Amygdala (tissue), 56 donors: ENCODE data around the gene GPX4.

Experiments
- DNase-seq, 56 donors: peaks; one replicate each; lab custom pipeline; 2025; lab: John Stamatoyannopoulos, UW

GPX4 gene

DNA sequence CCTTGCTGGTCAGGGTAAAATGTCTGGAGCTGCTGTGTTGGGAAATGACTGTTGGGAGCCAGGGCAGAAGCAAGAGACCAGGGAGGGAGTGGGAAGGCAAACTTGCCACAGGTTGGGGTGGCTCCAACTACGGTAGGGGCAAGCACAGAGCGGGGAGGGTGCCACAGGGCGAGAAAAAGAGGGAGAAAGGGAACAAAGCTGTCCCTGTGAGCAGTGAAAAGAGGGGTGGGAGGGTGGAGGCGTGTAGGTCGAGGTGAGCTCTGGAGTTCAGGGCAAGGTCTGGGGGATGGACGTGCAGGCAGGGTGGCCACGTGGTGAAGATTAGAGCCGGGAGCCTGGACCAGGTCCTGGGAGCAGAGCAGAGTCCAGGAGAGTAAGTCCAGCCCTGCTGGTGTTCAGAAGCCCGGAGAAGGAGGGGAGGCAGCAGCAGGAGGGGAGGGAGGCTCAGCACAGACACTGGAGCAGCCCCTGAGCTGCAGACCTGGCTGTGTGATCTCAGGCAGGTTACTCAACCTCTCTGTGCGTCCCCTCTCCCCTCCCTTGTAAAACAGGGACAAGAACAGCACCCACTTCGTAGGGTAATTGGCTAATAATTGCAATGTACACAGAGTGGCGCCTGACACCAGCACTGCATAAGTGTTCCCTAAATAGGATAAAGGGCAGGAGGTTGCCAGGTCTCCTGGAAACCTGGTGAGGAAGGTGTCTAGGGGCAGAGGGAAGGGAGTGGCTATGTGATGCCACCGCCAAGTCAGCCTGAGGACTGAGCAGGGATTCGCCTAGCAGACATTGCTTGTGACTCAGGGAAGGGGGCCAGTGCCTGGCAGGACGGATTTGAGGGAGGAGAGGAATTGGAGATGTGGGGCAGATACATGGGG, 5.4 kb upstream of the GPX4 start:
- no peak for DNase-seq

DNA sequence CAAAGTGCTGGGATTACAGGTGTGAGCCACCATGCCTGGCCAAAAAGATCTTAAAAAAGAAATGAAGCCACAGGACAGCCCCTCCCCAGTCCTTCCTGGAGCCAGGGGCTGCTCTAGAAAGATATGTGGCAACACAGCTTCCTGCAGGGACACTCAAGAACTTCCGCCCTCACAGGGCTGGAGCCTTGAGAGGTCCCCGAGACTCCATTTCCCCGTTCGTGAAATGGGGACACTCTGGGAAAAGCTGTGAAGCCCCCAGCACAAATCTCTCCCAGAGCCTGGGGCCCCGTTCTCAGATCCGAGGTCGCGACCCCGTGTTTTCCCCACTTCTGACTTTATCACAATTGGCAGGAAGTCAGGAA, 2.5 kb upstream of the GPX4 start:
- DNase-seq = no peak

DNA sequence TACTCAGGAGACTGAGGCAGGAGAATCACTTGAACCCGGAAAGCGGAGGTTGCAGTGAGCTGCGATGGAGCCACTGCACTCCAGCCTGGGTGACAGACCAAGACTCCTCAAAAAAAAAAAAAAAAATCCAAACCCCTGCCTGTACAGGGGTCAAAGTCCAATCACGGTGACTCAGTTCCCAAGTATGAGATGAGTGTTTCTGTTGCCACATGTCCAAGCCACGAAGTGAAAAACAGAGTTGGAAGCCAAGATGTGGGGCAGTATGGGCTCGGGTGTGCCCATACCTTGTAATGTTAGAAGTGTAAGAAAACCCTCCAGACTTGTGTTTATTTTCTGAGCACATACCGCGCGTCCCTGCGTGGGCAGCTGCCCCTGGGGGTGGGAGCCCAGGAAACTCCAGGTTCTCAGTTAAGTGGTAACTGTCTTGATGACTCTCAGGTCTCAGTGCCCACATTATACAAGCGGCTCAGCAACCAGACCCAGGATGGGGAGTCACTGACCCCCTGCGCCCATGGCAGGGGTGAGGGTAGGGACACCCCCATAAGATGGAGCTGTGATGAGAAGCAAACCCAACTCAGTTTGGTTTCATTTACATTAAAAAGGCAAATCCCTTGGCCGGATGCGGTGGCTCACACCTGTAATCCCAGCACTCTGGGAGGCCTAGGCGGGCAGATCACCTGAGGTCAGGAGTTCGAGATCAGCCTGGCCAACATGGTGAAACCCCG, 1.2 kb upstream of the GPX4 start:
- no peak for DNase-seq

GRCh38 chr19:1103132-1103707, 574 bp upstream of the GPX4 start:
- DNase-seq = no peak

- peak in 51 of 56 donors; percentile 14 to 82 (median 58) for DNase-seq
These were observed 665 bp downstream of the GPX4 start for GRCh38 chr19:1104311-1105007.

DNA sequence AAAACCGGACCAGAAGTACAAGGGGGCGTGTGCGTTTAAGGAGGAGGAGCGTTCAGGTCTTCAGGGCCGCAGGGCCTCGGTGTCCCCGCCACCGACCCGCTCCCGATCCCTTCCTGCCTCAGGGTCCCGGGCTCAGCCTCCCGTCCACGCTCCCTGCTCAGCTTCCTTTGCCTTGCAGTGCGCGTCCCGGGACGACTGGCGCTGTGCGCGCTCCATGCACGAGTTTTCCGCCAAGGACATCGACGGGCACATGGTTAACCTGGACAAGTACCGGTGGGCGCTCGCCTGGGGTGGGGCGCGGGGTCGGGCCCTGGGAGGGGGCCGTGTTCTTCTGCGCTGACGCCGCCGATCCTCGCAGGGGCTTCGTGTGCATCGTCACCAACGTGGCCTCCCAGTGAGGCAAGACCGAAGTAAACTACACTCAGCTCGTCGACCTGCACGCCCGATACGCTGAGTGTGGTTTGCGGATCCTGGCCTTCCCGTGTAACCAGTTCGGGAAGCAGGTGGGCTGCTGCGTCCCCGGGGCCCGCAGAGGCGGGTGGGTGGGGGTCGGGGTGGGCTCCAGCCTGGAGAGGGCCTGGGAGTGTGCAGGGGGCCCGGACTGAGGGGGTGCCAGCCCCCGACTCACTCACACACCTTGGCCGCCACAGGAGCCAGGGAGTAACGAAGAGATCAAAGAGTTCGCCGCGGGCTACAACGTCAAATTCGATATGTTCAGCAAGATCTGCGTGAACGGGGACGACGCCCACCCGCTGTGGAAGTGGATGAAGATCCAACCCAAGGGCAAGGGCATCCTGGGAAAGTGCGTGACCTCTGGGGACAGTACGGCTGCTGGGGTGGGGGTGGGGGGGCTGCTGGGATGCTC, 1.4 kb downstream of the GPX4 start:
- peak in 4 of 56 donors; percentile 28 to 52 (median 40) for DNase-seq

DNA sequence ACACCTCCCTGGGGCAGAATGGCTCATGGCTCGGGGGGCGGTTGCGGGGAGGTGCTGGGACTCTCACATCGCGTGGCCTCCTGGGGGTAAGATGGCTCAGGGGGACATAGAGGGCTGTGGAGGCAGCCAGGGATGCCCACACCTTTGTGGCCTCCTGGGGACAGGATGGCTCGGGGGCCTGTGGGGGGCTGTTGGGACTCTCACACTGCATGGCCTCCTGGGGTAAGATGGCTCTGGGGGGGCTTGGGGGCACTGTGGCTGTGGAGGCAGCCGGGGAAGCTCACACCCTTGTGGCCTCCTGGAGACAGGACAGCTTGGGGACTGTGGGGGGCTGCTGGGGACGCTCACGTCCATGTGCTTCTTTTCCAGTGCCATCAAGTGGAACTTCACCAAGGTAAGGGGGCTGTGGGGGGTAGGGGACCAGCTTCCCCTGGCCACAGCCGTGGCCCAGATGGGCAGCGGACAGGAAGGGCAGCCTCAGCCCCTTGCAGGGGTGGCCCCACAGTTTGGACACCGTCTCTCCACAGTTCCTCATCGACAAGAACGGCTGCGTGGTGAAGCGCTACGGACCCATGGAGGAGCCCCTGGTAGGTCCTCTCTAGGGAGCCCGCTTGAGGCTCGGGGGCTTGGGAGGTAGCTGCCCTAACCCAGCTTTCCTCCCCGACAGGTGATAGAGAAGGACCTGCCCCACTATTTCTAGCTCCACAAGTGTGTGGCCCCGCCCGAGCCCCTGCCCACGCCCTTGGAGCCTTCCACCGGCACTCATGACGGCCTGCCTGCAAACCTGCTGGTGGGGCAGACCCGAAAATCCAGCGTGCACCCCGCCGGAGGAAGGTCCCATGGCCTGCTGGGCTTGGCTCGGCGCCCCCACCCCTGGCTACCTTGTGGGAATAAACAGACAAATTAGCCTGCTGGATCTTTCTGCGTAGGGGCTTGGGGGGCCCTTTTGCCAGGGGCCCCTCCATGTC, 2.4 kb downstream of the GPX4 start:
- no peak for DNase-seq

GRCh38 chr19:1106841-1107660, 3.3 kb downstream of the GPX4 start:
- peak in 1 of 56 donors; percentile 4 for DNase-seq

DNA sequence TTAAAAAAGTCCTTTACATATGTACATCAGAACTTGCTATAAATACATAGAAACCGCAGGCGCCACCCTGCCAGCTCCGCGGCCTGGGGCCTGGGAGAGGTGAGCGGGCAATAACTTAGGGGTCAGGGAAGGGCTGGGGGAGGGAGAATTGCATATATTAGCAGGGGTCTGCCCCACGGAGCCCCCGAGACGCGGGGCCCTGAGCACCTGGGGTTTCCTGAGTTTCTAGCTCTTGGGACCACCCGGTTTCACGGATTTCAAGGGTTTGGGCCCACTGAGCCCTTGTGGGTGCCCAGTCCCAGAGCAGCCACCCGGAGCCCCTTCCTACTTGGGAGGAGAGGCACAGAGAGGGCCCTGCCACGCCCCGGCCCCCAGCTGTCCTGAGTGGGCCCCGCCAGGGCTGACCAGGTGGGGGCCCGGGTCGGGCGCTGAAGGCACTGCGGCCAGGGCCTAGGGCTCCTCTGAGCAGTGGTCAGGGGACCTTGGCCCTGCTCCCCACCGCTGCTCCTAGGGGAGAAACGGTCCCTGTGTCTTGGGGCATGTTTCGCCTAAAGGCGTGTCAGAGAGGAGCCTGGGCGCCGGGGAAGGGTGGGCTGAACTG, 4.0 kb downstream of the GPX4 start:
- no peak for DNase-seq

GRCh38 chr19:1108291-1109031, 4.7 kb downstream of the GPX4 start:
- peak in 1 of 56 donors; percentile 12 for DNase-seq

DNA sequence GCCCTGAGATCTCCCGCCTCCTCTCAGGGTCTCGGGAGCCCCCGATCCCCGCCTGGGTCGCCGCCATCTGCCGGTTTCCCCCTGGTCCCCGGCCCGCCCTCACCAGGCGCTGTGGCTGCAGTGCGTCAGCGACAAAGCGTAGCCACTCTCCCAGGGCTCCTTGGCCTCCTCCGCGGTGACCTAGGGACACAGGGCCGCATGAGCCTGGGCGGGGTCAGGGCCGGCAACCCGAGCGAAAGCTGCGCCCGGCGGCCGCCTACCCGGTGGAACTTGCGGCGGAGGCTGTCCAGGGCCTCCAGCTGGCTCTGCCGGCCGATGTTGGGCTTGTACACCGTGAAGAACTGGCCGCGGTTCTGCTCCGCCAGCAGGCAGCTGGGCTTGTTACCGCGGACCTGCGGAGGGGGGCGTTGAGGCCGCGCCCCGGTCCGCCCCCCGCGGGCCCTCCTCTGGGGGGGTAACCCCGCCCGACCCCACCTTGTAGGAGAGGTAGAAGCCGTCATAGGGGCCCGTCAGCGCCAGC, 5.3 kb downstream of the GPX4 start:
- DNase-seq = no peak

DNA sequence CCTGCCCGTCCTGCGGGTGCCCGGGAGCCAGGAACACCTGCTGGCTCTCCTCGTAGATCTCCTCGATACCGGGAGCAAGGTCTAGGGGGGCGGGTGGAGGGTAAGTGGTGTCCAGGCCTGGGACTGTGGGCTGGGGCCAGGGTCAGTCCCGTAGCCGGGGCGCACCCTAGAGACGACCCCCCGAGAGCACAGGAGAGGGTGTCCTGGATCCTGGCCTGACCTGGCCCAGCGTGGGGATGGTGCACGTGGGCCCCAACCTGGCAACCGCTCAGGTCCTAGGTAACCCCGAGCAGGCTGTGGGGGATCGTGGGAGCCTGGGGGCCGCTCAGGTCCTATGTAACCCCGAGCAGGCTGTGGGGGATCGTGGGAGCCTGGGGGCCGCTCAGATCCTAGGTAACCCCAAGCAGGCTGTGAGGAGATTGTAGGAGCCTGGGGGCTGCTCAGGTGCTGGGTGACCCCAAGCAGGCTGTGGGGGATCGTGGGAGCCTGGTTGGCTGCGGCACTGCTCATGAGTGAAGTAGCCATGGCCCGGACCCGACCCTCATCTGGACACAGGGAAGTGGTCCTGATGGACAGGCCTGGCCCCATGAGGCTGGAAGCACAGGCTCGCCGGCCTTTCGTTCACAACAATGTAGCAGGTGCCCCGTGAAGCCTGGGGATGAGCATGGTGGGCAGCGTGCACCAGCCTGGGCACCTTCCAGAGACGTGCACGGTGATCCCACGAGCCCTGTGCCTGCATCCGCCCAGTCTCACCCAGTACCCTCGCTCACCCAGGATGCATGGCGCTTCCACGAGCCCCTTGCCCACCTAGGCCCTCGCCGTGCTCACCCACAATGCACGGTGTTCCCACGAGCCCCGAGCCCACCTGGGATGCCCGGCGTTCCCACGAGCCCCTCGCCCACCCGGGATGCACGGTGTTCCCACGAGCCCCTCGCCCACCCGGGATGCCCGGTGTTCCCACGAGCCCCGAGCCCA, 6.2 kb downstream of the GPX4 start:
- DNase-seq = no peak

DNA sequence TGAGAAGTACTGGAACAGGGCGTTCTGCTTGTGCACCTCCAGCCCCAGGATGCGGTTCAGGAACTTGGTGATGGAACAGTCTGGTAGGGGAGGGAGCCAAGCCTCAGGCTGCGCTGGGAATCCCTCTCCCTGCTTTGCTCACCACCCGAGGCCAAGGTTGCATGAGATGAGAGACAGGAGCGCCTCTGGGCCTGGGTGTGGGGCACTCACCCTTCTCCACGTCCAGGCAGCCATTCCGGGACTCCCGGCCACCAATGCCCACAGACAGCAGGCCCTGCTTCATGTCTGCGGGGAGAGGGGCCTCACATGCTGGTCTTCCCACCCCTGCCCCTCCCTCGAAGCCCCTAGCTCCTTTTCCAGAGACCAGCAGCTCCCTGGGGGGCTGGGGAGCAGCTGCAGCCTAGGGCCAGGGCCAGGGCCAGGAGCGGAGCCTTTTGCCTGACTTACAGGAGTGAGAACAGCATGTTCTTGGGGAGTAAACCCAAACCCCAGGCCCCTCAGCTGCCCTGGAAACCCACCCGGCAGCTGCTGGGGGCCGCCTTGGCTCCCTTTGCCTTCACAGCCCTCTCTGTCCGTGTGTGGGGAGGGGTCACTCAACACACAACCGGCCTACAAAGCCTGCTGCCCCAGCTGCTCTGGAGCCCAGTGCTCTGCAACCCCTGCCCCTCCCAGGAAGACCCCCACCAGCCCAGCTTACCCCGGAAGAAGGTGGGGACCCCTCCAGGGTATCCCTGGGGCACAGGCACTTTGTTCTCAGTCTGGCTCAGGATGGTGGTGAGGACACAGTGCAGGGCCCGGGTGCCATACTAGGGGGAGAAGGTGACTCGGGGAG, 7.2 kb downstream of the GPX4 start:
- DNase-seq = no peak

DNA sequence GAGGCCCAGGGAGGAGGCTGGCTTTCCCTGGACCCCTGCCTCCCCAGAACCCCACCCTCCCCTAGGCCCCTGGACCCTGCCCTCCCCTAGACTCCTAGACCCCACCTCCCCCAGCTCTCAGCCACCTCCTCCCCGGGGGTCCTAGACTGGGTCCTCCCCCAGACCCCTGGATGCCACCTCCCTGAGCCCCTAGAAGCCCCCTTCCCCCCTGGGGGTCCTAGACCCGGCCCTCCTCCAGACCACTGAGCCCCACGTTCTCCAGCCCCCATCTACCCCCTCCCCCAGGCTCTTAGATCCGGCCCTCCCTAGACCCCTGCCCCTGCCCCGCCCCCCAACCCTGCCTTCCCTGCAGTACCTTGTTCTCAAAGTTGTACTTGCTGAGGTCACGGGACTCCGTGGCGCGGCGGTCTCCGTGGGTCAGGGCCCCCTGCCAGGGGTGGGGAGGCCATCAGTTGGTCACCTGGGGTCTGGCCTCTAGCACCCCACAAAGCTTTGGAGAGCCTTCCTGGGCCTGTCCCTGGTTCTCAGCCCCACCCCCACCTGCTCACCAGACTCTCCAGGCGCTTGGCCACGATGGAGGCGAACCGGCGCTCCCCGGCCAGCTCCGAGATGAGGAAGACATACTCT, 8.0 kb downstream of the GPX4 start:
- no peak for DNase-seq
